Mesenchymal stem cell (in vitro differentiated cells and primary cell): Measurements from ENCODE around the gene GNG13.

Experiments used
- DNase-seq: peaks from one replicate; pipeline ENCODE4 v3.0.0-alpha.2; 2013
- H2AFZ ChIP-seq: one replicate; pipeline ENCODE4 v1.6.1; 2013; ENCODE audit warnings: low read depth, mild to moderate bottlenecking, control low read depth, inconsistent platforms, low read length, moderate library complexity
- H2AK5ac ChIP-seq: 2 replicates; pipeline ENCODE4 v1.6.1; 2013; ENCODE audit warnings: low read length, moderate library complexity, mild to moderate bottlenecking, inconsistent platforms; ENCODE audit not compliant: severe bottlenecking
- H2BK120ac ChIP-seq: one replicate; pipeline ENCODE4 v1.6.1; 2013; ENCODE audit warnings: low read depth, mild to moderate bottlenecking, inconsistent platforms, low read length, moderate library complexity
- H2BK12ac ChIP-seq, 2 experiments: one replicate each; pipeline ENCODE4 v1.6.1; 2013; ENCODE audit warnings: inconsistent platforms in 2 of 2, low read length in 2 of 2, mild to moderate bottlenecking in 2 of 2, moderate library complexity in 2 of 2, control low read depth in 1 of 2
- H2BK15ac ChIP-seq: one replicate; pipeline ENCODE4 v1.6.1; 2013; ENCODE audit warnings: mild to moderate bottlenecking, low read depth, inconsistent platforms; ENCODE audit not compliant: poor library complexity, severe bottlenecking
- H2BK5ac ChIP-seq: 2 replicates; pipeline ENCODE4 v1.6.1; 2013; ENCODE audit warnings: low read depth, mild to moderate bottlenecking, low read length, control low read depth, inconsistent platforms; ENCODE audit not compliant: poor library complexity, severe bottlenecking
- H3K14ac ChIP-seq, 2 experiments: one replicate each; pipeline ENCODE4 v1.6.1; 2013; ENCODE audit warnings: inconsistent platforms in 2 of 2, low read length in 2 of 2, control low read depth in 1 of 2, mild to moderate bottlenecking in 1 of 2, moderate library complexity in 1 of 2
- H3K18ac ChIP-seq, 2 experiments: one replicate each; pipeline ENCODE4 v1.6.1; 2013; ENCODE audit warnings: inconsistent platforms in 2 of 2, low read length in 2 of 2, control low read depth in 1 of 2, low read depth in 1 of 2, mild to moderate bottlenecking in 1 of 2
- H3K23ac ChIP-seq, 2 experiments: one replicate each; pipeline ENCODE4 v1.6.1; 2013; ENCODE audit warnings: inconsistent platforms in 2 of 2, low read length in 2 of 2, mild to moderate bottlenecking in 2 of 2, moderate library complexity in 2 of 2, control low read depth in 1 of 2
- H3K27ac ChIP-seq: 2 replicates; pipeline ENCODE4 v1.5.1; 2013; ENCODE audit warnings: mild to moderate bottlenecking, moderate library complexity, low read length, control low read depth, inconsistent platforms; ENCODE audit not compliant: poor library complexity, severe bottlenecking
- H3K27me3 ChIP-seq, 2 experiments: 2 replicates each; pipeline versions ENCODE4 v1.6.1 to v1.7.0; 2013; ENCODE audit warnings: low read length in 2 of 2, mild to moderate bottlenecking in 2 of 2, moderate library complexity in 2 of 2, control low read depth in 1 of 2, inconsistent platforms in 1 of 2; ENCODE audit not compliant: control insufficient read depth in 1 of 2, insufficient read depth in 1 of 2
- H3K36me3 ChIP-seq, 2 experiments: 2 replicates each; pipeline versions ENCODE4 v1.6.1 to v1.7.0; 2013; ENCODE audit warnings: low read length in 2 of 2, control low read depth in 1 of 2, inconsistent platforms in 1 of 2, low read depth in 1 of 2, mild to moderate bottlenecking in 1 of 2; ENCODE audit not compliant: insufficient read depth in 2 of 2, control insufficient read depth in 1 of 2
- H3K4ac ChIP-seq, 2 experiments: one replicate each; pipeline ENCODE4 v1.6.1; 2013; ENCODE audit warnings: inconsistent platforms in 2 of 2, low read length in 2 of 2, mild to moderate bottlenecking in 2 of 2, moderate library complexity in 2 of 2, control low read depth in 1 of 2, low read depth in 1 of 2
- H3K4me1 ChIP-seq: 2 replicates; pipeline ENCODE4 v1.6.1; 2013; ENCODE audit warnings: low read depth, low read length, control low read depth; ENCODE audit not compliant: control insufficient read depth, insufficient read depth
- H3K4me2 ChIP-seq: 2 replicates; pipeline ENCODE4 v1.6.1; 2013; ENCODE audit warnings: low read length, mild to moderate bottlenecking, inconsistent platforms; ENCODE audit not compliant: poor library complexity, severe bottlenecking
- H3K4me3 ChIP-seq, 2 experiments: 2 replicates each; pipeline versions ENCODE4 v1.5.1 to v1.7.0; 2013; ENCODE audit warnings: low read length in 2 of 2, mild to moderate bottlenecking in 2 of 2, control low read depth in 1 of 2, low read depth in 1 of 2; ENCODE audit not compliant: insufficient read depth in 1 of 2
- H3K79me1 ChIP-seq: replicated peaks from 2 replicates; pipeline ENCODE4 v1.6.1; 2013; ENCODE audit warnings: mild to moderate bottlenecking, control low read depth, low read length, inconsistent platforms; ENCODE audit not compliant: poor library complexity, severe bottlenecking
- H3K9ac ChIP-seq: 2 replicates; pipeline ENCODE4 v1.7.0; 2013; ENCODE audit warnings: mild to moderate bottlenecking, low read length, moderate library complexity
- H3K9me3 ChIP-seq: 2 replicates; pipeline ENCODE4 v1.7.0; 2013; ENCODE audit warnings: mild to moderate bottlenecking, low read length; ENCODE audit not compliant: control insufficient read depth
- H4K8ac ChIP-seq: one replicate; pipeline ENCODE4 v1.6.1; 2013; ENCODE audit warnings: inconsistent platforms, mild to moderate bottlenecking, low read length, moderate library complexity
- H4K91ac ChIP-seq: one replicate; pipeline ENCODE4 v1.6.1; 2013; ENCODE audit warnings: mild to moderate bottlenecking, low read length, inconsistent platforms
- WGBS: methylation state at CpG from one replicate; pipeline ENCODE4 v1.1.7; 2013; ENCODE audit warnings: mixed read lengths; 5-methylcytosine and 5-hydroxymethylcytosine counted together

Gene GNG13

DNA sequence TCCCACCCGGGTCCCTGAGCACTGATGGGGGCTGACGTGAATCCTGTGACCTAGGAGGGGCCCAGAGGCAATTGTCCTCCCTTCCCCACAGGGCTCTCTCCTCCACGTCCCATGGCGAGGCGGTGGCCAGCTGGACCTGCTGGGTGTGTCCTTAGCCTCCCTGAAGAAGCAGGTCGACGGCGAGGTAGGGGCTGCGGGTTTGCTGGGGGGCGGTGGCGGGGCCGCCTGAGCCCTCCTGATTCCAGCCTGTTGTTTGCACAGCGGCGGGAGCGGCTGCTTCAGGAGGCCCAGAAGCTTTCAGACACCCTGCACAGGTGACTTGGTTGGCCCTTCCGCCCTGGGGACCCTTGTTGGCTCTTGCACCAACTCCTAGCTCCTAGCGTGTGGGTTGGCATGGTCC lies 10.4 kb downstream of the GNG13 start:
- H3K79me1 ChIP-seq = peaks cover 39% of the 10 kb centered on the region
- no peak overlapping the region for H4K8ac ChIP-seq
- no peaks in the 10 kb centered on the region for H3K27me3 ChIP-seq
- 99% methylated on average over 17 of the region's 17 CpGs for WGBS
- H3K18ac ChIP-seq = no peak overlapping the region
- H2BK12ac ChIP-seq = no peak overlapping the region
- peaks cover 8 to 85% of the 10 kb centered on the region in 2 experiments for H3K36me3 ChIP-seq
- H3K9ac ChIP-seq = no peak overlapping the region
- no peak overlapping the region for H3K27ac ChIP-seq
- no peak overlapping the region for H3K14ac ChIP-seq
- H3K4me2 ChIP-seq = no peak overlapping the region
- no peak overlapping the region for H2BK120ac ChIP-seq
- no peak overlapping the region for H2BK5ac ChIP-seq
- no peak overlapping the region for H2AK5ac ChIP-seq
- no peak overlapping the region for H2BK15ac ChIP-seq
- peaks cover 27% of the 10 kb centered on the region for H3K4me1 ChIP-seq
- DNase-seq = no peak
- H3K9me3 ChIP-seq = no peaks in the 10 kb centered on the region
- H3K4me3 ChIP-seq = no peak overlapping the region
- H3K4ac ChIP-seq = no peak overlapping the region
- H4K91ac ChIP-seq = no peak overlapping the region
- no peak overlapping the region for H2AFZ ChIP-seq
- H3K23ac ChIP-seq = no peak overlapping the region

DNA sequence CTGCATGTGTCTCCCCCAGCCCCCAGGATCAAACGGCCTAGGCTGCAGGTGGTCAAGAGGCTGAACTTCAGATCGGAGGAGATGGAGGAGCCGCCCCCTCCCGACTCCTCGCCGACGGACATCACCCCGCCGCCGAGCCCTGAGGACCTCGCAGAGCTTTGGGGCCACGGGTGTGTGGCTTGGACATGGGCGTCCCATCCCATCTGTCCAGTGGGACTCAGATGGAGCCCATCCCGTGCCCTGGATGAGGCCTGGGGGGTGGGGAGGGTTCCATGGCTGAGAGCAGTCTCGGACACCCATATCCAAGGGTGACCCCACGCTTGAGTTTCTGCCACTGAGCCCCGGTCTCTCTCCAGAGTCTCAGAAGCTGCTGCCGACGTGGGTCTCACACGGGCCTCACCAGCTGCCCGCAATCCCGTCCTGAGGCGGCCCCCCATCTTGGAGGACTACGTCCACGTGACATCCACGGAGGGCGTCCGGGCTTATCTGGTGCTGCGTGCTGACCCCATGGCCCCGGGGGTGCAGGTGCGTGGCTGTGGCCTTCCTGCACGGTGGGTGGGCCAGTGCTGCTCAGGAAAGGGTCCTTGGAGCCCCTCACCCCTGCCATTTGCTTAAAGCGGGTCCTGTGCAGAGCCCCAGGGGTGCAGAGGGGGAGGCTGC lies 11.2 kb downstream of the GNG13 start:
- no peak overlapping the region for H4K8ac ChIP-seq
- no peak overlapping the region for H3K4ac ChIP-seq
- H3K14ac ChIP-seq = no peak overlapping the region
- H2AK5ac ChIP-seq = no peak overlapping the region
- WGBS = 72% methylated on average over 33 of the region's 33 CpGs
- peaks cover 8 to 85% of the 10 kb centered on the region in 2 experiments for H3K36me3 ChIP-seq
- H2BK5ac ChIP-seq = no peak overlapping the region
- peak overlapping the region; percentile 81 for H3K9ac ChIP-seq
- no peak overlapping the region for H3K18ac ChIP-seq
- no peak overlapping the region for H3K27ac ChIP-seq
- H2AFZ ChIP-seq = no peak overlapping the region
- H3K4me3 ChIP-seq = peak overlapping the region; percentile 84
- H3K27me3 ChIP-seq = no peaks in the 10 kb centered on the region
- no peak overlapping the region for H2BK12ac ChIP-seq
- H3K79me1 ChIP-seq = peaks cover 39% of the 10 kb centered on the region
- no peak overlapping the region for H3K23ac ChIP-seq
- peaks cover 27% of the 10 kb centered on the region for H3K4me1 ChIP-seq
- no peak overlapping the region for H4K91ac ChIP-seq
- no peak for DNase-seq
- H3K4me2 ChIP-seq = peak overlapping the region; percentile 78
- no peak overlapping the region for H2BK120ac ChIP-seq
- H3K9me3 ChIP-seq = no peaks in the 10 kb centered on the region
- H2BK15ac ChIP-seq = no peak overlapping the region

DNA sequence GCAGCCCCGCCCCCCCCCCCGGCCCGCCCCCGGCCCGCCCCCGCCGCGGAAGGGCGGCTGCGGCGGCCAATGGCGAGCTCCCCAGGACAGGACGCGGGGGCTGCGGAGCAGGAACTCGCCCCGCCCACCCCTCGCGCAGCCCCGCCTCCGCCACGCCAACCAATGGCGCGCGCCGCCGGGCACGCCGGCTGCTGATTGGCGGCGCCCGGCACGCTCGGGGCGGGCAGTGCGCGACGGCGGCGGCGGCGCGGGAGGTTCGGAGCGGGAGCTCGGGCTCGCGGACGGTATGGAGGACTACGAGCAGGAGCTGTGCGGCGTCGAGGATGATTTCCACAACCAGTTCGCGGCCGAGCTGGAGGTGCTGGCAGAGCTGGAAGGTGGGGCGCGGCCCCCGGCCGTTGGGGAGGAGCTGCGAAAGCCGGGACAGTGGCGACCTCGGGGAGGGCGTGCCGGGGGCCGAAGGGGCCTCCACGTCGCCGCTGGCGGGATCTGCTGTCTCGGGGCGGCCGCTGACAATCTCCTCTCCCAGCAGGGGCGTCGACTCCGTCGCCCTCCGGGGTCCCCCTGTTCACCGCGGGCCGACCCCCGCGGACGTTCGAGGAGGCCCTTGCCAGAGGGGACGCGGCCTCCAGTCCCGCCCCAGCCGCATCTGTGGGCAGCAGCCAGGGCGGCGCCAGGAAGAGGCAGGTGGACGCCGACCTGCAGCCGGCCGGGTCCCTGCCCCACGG lies 12.0 kb downstream of the GNG13 start, which contains the start of gene CHTF18:
Gene CHTF18, plus strand, starts transcription at position 222 of the 728 bp plus-strand sequence. Its CDS starts 65 bp downstream, at position 287.
- H3K4me3 ChIP-seq = peak within 1 kb of the TSS; percentile 91 to 95

DNA sequence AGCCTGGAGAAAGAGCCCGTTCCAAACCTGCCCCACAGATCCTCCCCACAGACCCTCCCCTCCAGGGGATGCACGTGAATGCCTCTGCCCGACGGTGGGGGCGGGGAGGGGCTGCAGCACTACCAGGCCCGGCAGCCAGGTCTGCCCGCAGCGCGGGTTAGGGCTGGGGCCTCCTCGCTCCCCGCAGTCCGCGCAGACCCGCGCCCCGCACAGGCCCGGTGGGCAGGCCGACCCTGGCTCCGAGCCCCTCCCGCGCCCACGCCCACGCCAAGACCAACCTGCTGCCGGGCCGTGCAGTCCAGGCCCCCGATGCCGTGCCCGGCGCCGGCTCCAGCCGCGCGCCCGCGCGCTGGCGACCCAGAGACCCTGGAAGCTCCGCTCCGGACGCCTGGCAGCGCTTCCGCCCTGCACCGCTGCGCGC lies 12.5 kb downstream of the GNG13 start, which contains the start of gene RPUSD1:
Gene RPUSD1, minus strand, starts transcription at position 404 of the 421 bp plus-strand sequence. CDS start 644 bp downstream, outside the sequence.
- H3K27ac ChIP-seq = no peak within 1 kb of the TSS
- peak within 1 kb of the TSS; percentile 95 for H3K4me2 ChIP-seq
- H3K23ac ChIP-seq = peak within 1 kb of the TSS; percentile 23 to 30
- H3K4me3 ChIP-seq = peak within 1 kb of the TSS; percentile 91 to 95
- H3K79me1 ChIP-seq = peaks cover 39% of the 10 kb centered on the region
- peak within 1 kb of the TSS; percentile 56 for H2AFZ ChIP-seq
- peak within 1 kb of the TSS in 1 of 2 experiments; percentile 24 for H2BK12ac ChIP-seq
- no peaks in the 10 kb centered on the region for H3K9me3 ChIP-seq
- peak within 1 kb of the TSS; percentile 71 to 91 for H3K18ac ChIP-seq
- DNase-seq = peak; percentile 24
- H4K91ac ChIP-seq = peak within 1 kb of the TSS; percentile 47
- no peak within 1 kb of the TSS for H2BK5ac ChIP-seq
- peak within 1 kb of the TSS in 1 of 2 experiments; percentile 88 for H3K14ac ChIP-seq
- WGBS = 0% methylated on average over 8 of the region's 45 CpGs
- no peak within 1 kb of the TSS for H2AK5ac ChIP-seq
- H3K4me1 ChIP-seq = peaks cover 35% of the 10 kb centered on the region
- H2BK120ac ChIP-seq = no peak within 1 kb of the TSS
- H4K8ac ChIP-seq = peak within 1 kb of the TSS; percentile 75
- H3K27me3 ChIP-seq = peaks cover 0 to 8% of the 10 kb centered on the region in 2 experiments
- H2BK15ac ChIP-seq = peak within 1 kb of the TSS; percentile 30
- H3K4ac ChIP-seq = peak within 1 kb of the TSS in 1 of 2 experiments; percentile 51
- peaks cover 8 to 75% of the 10 kb centered on the region in 2 experiments for H3K36me3 ChIP-seq
- peak within 1 kb of the TSS; percentile 90 for H3K9ac ChIP-seq

More for the DNA sequence above, 12.0 kb downstream of the GNG13 start, which contains the start of gene CHTF18:
- Histone ChIP-seq H2AK5ac (no peak within 1 kb of the TSS), H2BK5ac (no peak within 1 kb of the TSS), H3K9me3 (no peaks in the 10 kb centered on the region), H4K8ac (peak within 1 kb of the TSS; percentile 75), H3K4me1 (peaks cover 33% of the 10 kb centered on the region), H3K9ac (peak within 1 kb of the TSS; percentile 90), H3K27ac (no peak within 1 kb of the TSS), H2BK120ac (no peak within 1 kb of the TSS), H2BK12ac (peak within 1 kb of the TSS in 1 of 2 experiments; percentile 24), H2AFZ (peak within 1 kb of the TSS; percentile 56), H3K4ac (peak within 1 kb of the TSS in 1 of 2 experiments; percentile 51), H3K14ac (peak within 1 kb of the TSS in 1 of 2 experiments; percentile 88), H3K79me1 (peaks cover 39% of the 10 kb centered on the region), H3K27me3 (peaks cover 0 to 2% of the 10 kb centered on the region in 2 experiments), H2BK15ac (peak within 1 kb of the TSS; percentile 30), H4K91ac (peak within 1 kb of the TSS; percentile 47), H3K23ac (peak within 1 kb of the TSS; percentile 23 to 30), H3K4me2 (peak within 1 kb of the TSS; percentile 95), H3K18ac (peak within 1 kb of the TSS; percentile 71 to 91), H3K36me3 (peaks cover 8 to 81% of the 10 kb centered on the region in 2 experiments)
- peak; percentile 87 for DNase-seq
- WGBS = under 1% methylated on average over 74 of the region's 97 CpGs
